HL-60 (cell line): ENCODE measurements around the gene TMEM190.

Experiments used
- GABPA ChIP-seq: IDR thresholded peaks from 2 replicates; pipeline ENCODE4 v1.6.1; 2012; ENCODE audit warnings: low read depth
- POLR2AphosphoS5 ChIP-seq: IDR thresholded peaks from 2 replicates; pipeline ENCODE4 v1.6.1; 2012; ENCODE audit warnings: low read depth
- TF ChIP-seq, protein P1 (sequence below): IDR thresholded peaks from one replicate; pipeline ENCODE4 v1.5.1; 2011; ENCODE audit warnings: low read length, control low read depth, inconsistent platforms; ENCODE audit not compliant: insufficient read depth

DNA sequence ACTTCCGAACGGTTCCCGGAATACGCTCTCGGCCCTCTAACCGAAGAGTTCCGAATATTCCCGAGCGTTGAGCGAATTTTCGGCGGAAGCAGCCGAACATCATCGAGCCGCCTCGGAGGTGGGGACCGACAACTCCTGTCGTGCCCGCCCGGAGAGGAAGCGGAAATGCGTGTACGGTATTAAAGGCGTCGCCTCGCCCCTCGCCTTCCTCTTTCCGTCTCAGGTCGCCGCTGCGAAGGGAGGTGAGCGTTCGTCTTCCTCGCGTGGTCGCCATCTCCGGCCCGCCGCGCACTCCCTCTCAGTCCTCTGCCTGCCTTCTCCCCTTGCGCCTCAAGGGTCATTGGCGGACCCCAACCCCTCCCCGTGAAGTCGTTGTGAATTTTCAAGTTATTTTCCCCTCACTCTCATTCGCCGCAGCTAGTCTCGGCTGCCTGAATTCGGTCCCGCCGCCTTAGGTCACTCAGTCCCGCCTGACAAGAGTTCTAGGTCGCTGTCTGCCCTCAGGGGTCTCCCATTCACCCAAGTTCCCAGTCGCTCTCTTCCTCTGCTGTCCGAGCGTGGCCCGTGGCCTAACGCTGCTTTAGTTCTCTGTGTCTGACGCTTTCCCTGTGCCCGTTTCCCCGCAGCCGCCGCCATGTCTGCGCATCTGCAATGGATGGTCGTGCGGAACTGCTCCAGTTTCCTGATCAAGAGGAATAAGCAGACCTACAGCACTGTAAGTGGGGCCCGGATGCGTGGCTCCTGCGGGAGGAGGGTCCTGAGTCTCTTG lies 9.3 kb downstream of the TMEM190 start, which contains the start of gene RPL28:
- TF ChIP-seq, protein P1, sequence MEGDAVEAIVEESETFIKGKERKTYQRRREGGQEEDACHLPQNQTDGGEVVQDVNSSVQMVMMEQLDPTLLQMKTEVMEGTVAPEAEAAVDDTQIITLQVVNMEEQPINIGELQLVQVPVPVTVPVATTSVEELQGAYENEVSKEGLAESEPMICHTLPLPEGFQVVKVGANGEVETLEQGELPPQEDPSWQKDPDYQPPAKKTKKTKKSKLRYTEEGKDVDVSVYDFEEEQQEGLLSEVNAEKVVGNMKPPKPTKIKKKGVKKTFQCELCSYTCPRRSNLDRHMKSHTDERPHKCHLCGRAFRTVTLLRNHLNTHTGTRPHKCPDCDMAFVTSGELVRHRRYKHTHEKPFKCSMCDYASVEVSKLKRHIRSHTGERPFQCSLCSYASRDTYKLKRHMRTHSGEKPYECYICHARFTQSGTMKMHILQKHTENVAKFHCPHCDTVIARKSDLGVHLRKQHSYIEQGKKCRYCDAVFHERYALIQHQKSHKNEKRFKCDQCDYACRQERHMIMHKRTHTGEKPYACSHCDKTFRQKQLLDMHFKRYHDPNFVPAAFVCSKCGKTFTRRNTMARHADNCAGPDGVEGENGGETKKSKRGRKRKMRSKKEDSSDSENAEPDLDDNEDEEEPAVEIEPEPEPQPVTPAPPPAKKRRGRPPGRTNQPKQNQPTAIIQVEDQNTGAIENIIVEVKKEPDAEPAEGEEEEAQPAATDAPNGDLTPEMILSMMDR, result no peak
- peak; percentile 100 for TF ChIP-seq POLR2AphosphoS5
- TF ChIP-seq GABPA, result peak; percentile 83
